ENCODE measurements around the gene EFNA5.

The EFNA5 gene

DNA sequence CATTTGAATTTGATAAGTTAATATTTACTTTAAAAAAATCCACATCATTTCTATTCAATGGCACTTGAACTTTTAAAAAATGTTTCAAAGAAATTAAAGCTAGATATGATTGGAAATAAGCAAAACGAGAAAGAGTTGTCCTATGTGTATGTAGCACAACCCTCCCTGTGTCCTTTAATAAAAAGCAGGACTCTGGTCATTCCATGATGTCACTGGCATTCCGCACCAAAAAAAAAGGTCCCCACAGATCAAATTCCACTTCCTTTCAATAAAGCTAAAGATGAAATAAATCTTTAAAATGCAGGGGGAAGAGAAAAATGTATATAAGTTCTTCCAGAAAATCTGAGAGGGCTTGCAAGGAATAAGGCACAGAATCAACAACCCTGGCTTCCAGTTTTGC is 103.8 kb downstream of the EFNA5 start:
- Histone ChIP-seq H3K27me3 (ENCODE audit: insufficient read depth, low read depth, severe bottlenecking) (no peaks in the 10 kb centered on the region), H3K27ac (no peak overlapping the region)
- DNase-seq = no peak

DNA sequence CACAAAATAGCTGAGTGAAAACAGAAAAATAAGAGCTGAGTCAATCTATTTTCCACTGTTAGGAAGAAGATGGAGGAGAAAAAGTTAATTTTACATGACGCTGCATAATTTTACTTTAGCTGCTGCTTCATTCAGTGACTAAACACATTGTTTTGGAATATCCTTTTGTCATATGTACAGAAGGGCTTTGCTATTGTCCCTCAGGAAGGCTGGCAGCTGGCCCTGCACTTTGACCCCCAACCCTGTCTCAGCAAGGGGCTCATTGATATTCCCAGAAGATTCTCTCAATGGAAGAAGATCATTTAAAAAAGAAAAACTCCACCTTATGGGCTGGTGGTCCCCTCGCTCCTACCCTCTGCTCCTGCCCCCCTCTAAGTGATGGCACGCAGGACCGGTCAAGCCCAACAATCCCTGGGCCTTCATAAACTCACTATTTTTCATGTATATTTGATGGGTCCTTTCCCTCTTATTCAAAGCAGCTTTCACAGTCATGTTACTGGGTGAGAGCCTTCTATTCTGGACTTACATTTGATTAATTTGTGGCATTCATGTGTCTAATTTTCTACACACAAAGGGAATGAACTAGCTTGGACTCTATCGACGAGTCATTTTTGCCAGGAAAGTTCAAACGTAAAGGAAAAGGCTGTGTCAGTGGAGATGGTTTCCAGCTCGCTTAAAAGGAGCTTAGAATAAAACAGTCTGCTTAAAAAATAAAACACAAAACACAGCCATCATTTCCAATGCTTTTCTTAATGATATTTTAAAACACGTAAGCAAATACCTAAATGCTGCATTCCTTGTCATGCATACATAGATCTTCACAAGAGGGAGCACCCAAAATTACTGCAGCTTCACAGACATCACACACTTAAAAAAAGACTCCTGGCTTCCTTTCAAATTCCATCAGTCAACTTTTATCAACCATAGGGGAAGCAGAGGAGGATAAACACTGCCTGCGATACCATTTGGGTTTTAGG is 104.7 kb downstream of the EFNA5 start:
- no peak for DNase-seq
- TF ChIP-seq, protein P1, sequence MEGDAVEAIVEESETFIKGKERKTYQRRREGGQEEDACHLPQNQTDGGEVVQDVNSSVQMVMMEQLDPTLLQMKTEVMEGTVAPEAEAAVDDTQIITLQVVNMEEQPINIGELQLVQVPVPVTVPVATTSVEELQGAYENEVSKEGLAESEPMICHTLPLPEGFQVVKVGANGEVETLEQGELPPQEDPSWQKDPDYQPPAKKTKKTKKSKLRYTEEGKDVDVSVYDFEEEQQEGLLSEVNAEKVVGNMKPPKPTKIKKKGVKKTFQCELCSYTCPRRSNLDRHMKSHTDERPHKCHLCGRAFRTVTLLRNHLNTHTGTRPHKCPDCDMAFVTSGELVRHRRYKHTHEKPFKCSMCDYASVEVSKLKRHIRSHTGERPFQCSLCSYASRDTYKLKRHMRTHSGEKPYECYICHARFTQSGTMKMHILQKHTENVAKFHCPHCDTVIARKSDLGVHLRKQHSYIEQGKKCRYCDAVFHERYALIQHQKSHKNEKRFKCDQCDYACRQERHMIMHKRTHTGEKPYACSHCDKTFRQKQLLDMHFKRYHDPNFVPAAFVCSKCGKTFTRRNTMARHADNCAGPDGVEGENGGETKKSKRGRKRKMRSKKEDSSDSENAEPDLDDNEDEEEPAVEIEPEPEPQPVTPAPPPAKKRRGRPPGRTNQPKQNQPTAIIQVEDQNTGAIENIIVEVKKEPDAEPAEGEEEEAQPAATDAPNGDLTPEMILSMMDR (IDR thresholded peaks at IDR 0.05; ENCODE audit: low read depth, low read length) = no peak
- Histone ChIP-seq H3K36me3 (no peaks in the 10 kb centered on the region), H3K27me3 (ENCODE audit: insufficient read depth, low read depth, severe bottlenecking) (no peaks in the 10 kb centered on the region), H3K27ac (no peak overlapping the region), H3K9me3 (ENCODE audit: severe bottlenecking) (no peaks in the 10 kb centered on the region), H3K4me3 (ENCODE audit: low read depth, low read length) (no peak overlapping the region)

More for the DNA sequence above, 103.8 kb downstream of the EFNA5 start:
- H3K36me3 ChIP-seq = no peaks in the 10 kb centered on the region
- H3K4me3 ChIP-seq (ENCODE audit: low read depth, low read length) = no peak overlapping the region
- no peaks in the 10 kb centered on the region for H3K9me3 ChIP-seq (ENCODE audit: severe bottlenecking)
- TF ChIP-seq, protein P1 (IDR thresholded peaks at IDR 0.05; ENCODE audit: low read depth, low read length) = no peak

- no peak for DNase-seq
- TF ChIP-seq, protein P1 (IDR thresholded peaks at IDR 0.05; ENCODE audit: low read depth, low read length) = no peak
Observed at GRCh38 chr5:107564931-107565372, 105.8 kb downstream of the EFNA5 start.

DNA sequence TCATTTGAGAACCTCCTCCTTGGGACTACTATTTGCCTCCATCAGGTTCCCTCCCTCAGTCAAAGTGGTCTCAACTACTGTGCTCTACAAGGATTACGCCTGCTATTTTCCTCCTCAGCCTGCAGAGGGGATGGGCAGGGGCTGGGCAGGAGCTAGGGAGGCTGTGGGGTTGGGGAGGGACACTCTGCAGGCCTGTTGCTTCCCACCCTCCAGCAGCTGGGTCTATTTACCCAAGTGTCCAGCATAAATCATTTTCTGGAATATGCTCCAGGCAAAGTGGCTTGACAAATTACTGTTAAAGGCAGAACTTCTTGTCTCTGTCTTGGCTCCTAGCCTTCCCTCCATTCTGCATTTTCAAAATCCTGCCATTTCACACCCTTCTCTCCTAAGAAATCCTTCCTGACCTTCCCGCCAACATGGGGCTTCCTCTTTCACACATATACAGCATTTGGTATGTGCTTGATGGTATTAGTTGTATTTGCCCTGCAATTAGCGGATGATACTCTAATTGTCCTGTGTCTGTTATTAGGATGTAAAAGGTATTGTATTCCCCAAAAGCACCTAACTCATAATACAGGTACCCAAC is 106.7 kb downstream of the EFNA5 start:
- H3K4me3 ChIP-seq (ENCODE audit: low read depth, low read length) = no peak overlapping the region
- no peak for DNase-seq
- no peaks in the 10 kb centered on the region for H3K36me3 ChIP-seq
- no peak overlapping the region for H3K27ac ChIP-seq
- no peaks in the 10 kb centered on the region for H3K27me3 ChIP-seq (ENCODE audit: insufficient read depth, low read depth, severe bottlenecking)
- TF ChIP-seq, protein P1 (IDR thresholded peaks at IDR 0.05; ENCODE audit: low read depth, low read length) = no peak
- no peaks in the 10 kb centered on the region for H3K9me3 ChIP-seq (ENCODE audit: severe bottlenecking)

More at GRCh38 chr5:107564931-107565372, 105.8 kb downstream of the EFNA5 start:
- Histone ChIP-seq H3K27ac (no peak overlapping the region), H3K4me3 (ENCODE audit: low read depth, low read length) (no peak overlapping the region), H3K9me3 (ENCODE audit: severe bottlenecking) (no peaks in the 10 kb centered on the region), H3K27me3 (ENCODE audit: insufficient read depth, low read depth, severe bottlenecking) (no peaks in the 10 kb centered on the region), H3K36me3 (no peaks in the 10 kb centered on the region)

GRCh38 chr5:107560377-107560776 is 110.4 kb downstream of the EFNA5 start:
- H3K27me3 ChIP-seq (ENCODE audit: insufficient read depth, low read depth, severe bottlenecking) = no peaks in the 10 kb centered on the region
- DNase-seq = no peak
- no peaks in the 10 kb centered on the region for H3K36me3 ChIP-seq
- H3K9me3 ChIP-seq (ENCODE audit: severe bottlenecking) = no peaks in the 10 kb centered on the region
- no peak overlapping the region for H3K4me3 ChIP-seq (ENCODE audit: low read depth, low read length)
- H3K27ac ChIP-seq = no peak overlapping the region
- TF ChIP-seq, protein P1 (IDR thresholded peaks at IDR 0.05; ENCODE audit: low read depth, low read length) = no peak

Data from WERI-Rb-1 (cell line).